Measurements from ENCODE around the gene SRMS. TPM values are rescaled to one million over a fixed set of nuclear protein-coding genes. Genes with fewer than 3 reads are reported as not detected.
"Not testable (repeated sequence)": the region's sequence is repeated elsewhere in the genome, so short reads cannot be mapped to it uniquely, and the experiment has no call there.

SRMS gene
- total RNA-seq, 1 donor from 2014 or later: not detected

DNA sequence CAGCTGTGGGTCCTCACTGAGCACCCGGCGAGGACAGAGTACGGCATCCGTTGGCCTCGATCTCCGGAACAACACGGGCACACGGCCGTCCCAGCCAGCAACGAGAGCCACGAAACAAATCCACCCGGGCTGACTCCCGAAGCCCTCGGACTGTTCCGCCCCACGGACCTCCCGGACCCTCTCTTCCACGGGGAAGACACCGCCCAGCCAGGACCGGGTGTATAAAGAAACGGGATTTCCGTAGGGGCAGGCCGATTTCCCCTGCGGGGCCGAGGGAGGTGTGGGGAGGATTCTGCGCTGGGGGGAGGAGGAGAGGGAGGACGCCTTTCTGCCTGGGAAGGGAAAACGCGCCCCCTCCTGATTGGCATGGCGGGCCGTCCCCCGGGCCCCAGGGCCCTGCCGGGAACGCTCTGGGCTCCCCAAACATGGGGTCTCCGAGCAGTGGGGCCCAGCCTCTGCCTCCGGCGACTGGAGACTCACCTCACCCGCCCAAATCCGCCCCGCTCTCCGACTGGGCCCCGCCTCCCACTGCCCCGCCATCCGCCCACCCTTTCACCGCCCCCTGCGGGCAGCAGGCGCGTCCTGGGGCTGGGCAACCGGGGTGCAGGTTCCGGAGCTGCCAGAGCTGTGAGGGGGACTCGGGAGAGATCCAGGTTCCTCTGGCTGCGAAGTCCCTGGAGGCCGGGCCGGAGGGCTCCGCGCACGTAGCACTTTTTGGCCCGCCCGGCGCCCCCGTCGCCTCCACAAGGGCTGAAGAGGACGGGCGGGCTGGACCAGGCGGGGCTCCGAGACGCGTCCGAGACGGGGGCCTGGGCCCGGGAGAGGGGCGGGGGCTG, 27.7 kb downstream of the SRMS start:
- no peaks in the 10 kb centered on the region for H3K27me3 Mint-ChIP-seq (ENCODE audit: unreplicated experiment)
- H3K27ac Mint-ChIP-seq (ENCODE audit: unreplicated experiment): peak overlapping the region; percentile 50
- peaks cover 11% of the 10 kb centered on the region for H3K36me3 Mint-ChIP-seq (ENCODE audit: unreplicated experiment)
- H3K4me1 Mint-ChIP-seq (ENCODE audit: unreplicated experiment): peaks cover 15% of the 10 kb centered on the region
- H3K9me3 Mint-ChIP-seq (ENCODE audit: unreplicated experiment): no peaks in the 10 kb centered on the region
- TF ChIP-seq, protein P1, sequence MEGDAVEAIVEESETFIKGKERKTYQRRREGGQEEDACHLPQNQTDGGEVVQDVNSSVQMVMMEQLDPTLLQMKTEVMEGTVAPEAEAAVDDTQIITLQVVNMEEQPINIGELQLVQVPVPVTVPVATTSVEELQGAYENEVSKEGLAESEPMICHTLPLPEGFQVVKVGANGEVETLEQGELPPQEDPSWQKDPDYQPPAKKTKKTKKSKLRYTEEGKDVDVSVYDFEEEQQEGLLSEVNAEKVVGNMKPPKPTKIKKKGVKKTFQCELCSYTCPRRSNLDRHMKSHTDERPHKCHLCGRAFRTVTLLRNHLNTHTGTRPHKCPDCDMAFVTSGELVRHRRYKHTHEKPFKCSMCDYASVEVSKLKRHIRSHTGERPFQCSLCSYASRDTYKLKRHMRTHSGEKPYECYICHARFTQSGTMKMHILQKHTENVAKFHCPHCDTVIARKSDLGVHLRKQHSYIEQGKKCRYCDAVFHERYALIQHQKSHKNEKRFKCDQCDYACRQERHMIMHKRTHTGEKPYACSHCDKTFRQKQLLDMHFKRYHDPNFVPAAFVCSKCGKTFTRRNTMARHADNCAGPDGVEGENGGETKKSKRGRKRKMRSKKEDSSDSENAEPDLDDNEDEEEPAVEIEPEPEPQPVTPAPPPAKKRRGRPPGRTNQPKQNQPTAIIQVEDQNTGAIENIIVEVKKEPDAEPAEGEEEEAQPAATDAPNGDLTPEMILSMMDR (IDR thresholded peaks at IDR 0.05): peak; percentile 43
- DNase-seq (ENCODE audit: extremely low spot score, unreplicated experiment): no peak
- H3K4me3 Mint-ChIP-seq (ENCODE audit: unreplicated experiment): peak overlapping the region; percentile 66

DNA sequence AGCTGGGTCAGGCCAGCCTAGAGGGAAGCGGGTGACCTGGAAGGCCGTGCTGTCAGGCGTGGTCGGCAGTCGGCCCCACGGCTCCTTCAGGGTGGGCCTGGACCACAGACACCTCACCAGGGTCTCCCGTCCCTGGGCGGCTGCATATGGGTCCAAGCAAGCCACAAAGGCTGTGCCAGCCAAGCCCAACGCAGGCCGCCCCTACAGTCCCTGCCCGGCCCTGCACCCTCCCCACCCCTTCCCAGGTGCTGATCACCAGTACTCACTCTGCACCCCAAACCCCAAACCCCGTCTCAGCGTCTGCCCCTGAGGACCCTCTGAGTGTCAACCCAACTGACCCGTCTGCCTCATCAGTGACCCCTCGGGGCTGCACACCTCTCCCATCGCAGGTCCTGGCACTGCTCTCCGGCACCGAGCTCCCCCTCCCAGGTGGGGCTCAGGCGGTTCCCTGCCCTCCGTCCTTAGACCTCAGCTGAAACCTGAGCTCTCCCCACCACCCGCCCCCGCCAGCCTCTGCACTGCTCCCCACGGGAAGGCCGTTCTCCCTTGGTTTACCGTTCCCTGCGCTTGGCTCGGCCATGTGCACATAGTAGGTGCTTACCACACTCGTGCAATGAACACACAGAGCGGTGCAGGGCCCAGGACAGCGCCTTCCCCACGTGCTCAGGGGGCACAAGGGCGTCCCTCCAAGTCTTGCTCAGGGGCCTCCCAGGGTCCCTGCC, 28.4 kb downstream of the SRMS start:
- no peaks in the 10 kb centered on the region for H3K9me3 Mint-ChIP-seq (ENCODE audit: unreplicated experiment)
- peaks cover 15% of the 10 kb centered on the region for H3K4me1 Mint-ChIP-seq (ENCODE audit: unreplicated experiment)
- H3K36me3 Mint-ChIP-seq (ENCODE audit: unreplicated experiment): peaks cover 11% of the 10 kb centered on the region
- H3K4me3 Mint-ChIP-seq (ENCODE audit: unreplicated experiment): peak overlapping the region; percentile 66
- no peak for DNase-seq (ENCODE audit: extremely low spot score, unreplicated experiment)
- TF ChIP-seq, protein P1 (IDR thresholded peaks at IDR 0.05): no peak
- H3K27ac Mint-ChIP-seq (ENCODE audit: unreplicated experiment): peak overlapping the region; percentile 50
- peaks cover 2% of the 10 kb centered on the region for H3K27me3 Mint-ChIP-seq (ENCODE audit: unreplicated experiment)

DNA sequence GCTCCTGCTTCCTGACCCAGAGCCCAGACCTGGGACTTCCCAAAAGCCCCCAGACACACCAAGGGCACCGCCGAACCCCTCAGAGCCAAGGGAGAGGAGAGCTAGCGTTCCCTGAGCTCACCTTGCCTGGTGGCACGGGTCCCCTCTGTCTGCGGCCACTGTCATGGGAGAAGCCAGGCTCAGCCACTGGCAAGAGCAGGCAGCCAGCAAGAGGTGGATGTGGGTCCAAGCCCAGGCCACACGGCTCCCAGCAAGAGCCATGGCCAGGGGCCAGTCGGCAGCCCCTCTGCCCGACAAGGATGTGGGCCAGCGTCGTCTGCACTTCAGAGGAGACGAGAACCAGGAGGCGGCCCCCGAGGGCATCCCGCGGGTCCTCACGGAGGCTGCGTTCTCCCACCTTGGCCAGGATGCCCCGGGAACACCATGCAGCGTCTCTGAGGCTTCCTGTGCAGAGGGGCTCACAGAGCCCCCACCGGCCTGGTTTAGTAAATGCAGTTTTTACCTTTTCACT, 29.1 kb downstream of the SRMS start:
- no peak overlapping the region for H3K4me3 Mint-ChIP-seq (ENCODE audit: unreplicated experiment)
- TF ChIP-seq, protein P1 (IDR thresholded peaks at IDR 0.05): no peak
- H3K27ac Mint-ChIP-seq (ENCODE audit: unreplicated experiment): no peak overlapping the region
- DNase-seq (ENCODE audit: extremely low spot score, unreplicated experiment): no peak
- H3K9me3 Mint-ChIP-seq (ENCODE audit: unreplicated experiment): no peaks in the 10 kb centered on the region
- H3K4me1 Mint-ChIP-seq (ENCODE audit: unreplicated experiment): peaks cover 15% of the 10 kb centered on the region
- H3K36me3 Mint-ChIP-seq (ENCODE audit: unreplicated experiment): peaks cover 5% of the 10 kb centered on the region
- peaks cover 5% of the 10 kb centered on the region for H3K27me3 Mint-ChIP-seq (ENCODE audit: unreplicated experiment)

DNA sequence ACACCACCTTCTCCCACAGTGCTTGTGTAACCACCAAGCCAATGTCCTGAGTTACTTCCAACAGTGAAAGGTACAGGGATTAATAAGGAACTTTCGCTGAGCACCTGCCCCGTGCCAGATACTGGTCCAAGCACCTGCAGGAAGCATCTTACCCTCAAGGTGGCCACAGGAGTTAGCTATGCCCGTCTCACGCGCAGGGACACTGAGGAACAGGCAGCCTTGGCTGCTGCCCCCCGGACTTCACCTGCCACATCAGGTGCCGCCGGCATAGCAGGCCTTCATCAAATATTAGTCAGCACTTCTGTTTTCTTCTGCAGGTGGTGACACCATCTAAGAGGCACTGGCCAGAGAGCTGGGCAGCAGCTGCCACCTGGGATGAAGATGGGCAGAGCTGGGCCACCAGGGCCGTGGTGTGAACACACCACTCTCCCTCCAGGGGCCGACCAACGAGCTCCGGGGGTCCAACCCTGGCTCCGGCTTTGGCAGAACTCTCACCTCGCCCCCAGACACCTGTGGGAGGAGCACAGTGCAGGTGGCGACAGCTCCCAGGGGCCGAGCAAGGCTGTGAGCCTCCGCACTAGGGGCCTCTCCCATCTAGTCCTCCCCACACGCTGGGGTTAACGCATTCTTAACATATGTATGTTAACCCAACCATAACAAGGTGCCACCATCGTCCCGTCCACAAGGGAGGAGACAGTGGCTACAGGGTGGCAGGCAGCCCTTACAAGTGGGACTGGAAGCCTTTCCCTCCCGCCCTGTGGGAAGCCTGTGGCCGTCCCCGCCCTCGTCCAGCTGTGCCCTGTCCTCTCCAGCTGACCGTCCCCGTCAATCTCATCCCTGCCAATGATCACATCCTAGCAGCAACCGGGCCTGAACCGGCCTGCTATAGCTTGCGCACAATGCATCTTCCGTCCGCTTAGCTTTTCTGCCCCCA, 29.9 kb downstream of the SRMS start:
- Mint-ChIP-seq H3K27me3 (ENCODE audit: unreplicated experiment) (peaks cover 11% of the 10 kb centered on the region), H3K4me1 (ENCODE audit: unreplicated experiment) (peaks cover 14% of the 10 kb centered on the region), H3K36me3 (ENCODE audit: unreplicated experiment) (peaks cover 3% of the 10 kb centered on the region), H3K27ac (ENCODE audit: unreplicated experiment) (no peak overlapping the region), H3K4me3 (ENCODE audit: unreplicated experiment) (peak overlapping the region; percentile 48), H3K9me3 (ENCODE audit: unreplicated experiment) (no peaks in the 10 kb centered on the region)
- DNase-seq (ENCODE audit: extremely low spot score, unreplicated experiment): no peak
- TF ChIP-seq, protein P1 (IDR thresholded peaks at IDR 0.05): no peak

DNA sequence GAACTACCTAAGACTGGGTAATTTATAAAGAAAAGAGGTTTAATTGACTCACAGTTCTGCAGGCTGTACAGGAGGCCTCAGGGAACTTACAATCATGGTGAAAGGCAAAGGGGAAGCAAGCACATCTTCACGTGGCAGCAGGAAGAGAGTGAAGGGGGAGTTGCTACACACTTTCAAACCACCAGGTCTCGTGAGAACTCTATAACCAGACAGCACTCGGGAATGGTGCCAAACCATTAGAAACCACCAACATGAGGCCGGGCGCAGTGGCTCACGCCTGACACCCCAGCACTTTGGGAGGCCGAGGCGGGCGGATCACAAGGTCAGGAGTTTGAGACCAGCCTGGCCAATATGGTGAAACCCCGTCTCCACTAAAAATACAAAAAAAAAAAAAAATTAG, 33.0 kb downstream of the SRMS start:
- peaks cover 30% of the 10 kb centered on the region for H3K27me3 Mint-ChIP-seq (ENCODE audit: unreplicated experiment)
- H3K36me3 Mint-ChIP-seq (ENCODE audit: unreplicated experiment); H3K4me1 Mint-ChIP-seq (ENCODE audit: unreplicated experiment); H3K4me3 Mint-ChIP-seq (ENCODE audit: unreplicated experiment); H3K9me3 Mint-ChIP-seq (ENCODE audit: unreplicated experiment); H3K27ac Mint-ChIP-seq (ENCODE audit: unreplicated experiment); DNase-seq (ENCODE audit: extremely low spot score, unreplicated experiment): not testable (repeated sequence)
